GM18502 (cell line): ENCODE data around the gene ASGR1.
"Not testable (repeated sequence)": the region's sequence is repeated elsewhere in the genome, so short reads cannot be mapped to it uniquely, and the experiment has no call there.

Source experiments
- ATAC-seq: cut with Tn5 transposase; IDR thresholded peaks from one replicate; pipeline ENCODE4 v1.9.1; 2021; ENCODE audit warnings: mild to moderate bottlenecking; ENCODE audit not compliant: unreplicated experiment, poor library complexity

The ASGR1 gene

GRCh38 chr17:7129311-7129710 is 49.9 kb downstream of the ASGR1 start:
- ATAC-seq, result no peak

GRCh38 chr17:7128160-7128559 is 51.0 kb downstream of the ASGR1 start:
- no peak for ATAC-seq

DNA sequence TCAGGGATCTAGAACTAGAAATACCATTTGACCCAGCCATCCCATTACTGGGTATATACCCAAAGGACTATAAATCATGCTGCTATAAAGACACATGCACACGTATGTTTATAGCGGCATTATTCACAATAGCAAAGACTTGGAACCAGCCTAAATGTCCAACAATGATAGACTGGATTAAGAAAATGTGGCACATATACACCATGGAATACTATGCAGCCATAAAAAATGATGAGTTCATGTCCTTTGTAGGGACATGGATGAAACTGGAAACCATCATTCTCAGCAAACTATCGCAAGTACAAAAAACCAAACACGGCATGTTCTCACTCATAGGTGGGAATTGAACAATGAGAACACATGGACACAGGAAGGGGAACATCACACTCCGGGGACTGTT is 51.7 kb downstream of the ASGR1 start:
- ATAC-seq, result not testable (repeated sequence)

- not testable (repeated sequence) for ATAC-seq
Measured at GRCh38 chr17:7126386-7126785, 52.8 kb downstream of the ASGR1 start.

DNA sequence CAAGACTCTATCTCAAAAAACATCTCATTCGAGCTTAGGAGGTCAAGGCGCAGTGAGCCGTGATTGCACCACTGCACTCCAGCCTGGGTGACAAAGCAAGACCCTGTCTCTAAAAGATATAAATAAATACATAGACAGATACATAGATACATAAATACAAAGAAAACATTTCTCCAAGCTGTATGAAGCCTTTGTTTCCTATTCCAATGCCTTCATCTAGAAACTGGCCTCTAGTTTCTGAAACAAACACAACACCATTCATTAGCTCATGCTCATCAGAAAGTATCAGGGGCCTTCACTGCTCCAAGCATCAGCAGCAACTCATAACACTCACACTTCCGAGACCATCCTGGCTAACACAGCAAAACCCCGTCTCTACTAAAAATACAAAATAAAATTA is 54.2 kb downstream of the ASGR1 start:
- ATAC-seq, result no peak

DNA sequence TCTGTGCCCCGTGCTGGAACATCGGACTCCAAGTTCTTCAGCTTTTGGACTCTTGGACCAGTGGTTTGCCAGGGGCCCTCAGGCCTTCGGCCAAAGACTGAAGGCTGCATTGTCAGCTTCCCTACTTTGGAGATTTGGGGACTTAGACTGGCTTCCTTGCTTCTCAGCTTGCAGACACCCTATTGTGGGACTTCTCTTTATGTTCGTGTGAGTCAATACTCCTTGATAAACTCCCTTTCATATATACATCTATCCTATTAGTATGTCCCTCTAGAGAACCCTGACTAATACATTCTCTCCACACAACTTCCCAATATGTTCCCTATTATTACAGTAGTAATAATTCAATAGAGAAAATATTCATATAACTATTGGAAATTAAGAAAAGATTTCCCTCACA is 55.3 kb downstream of the ASGR1 start:
- ATAC-seq, result no peak
